SK-N-SH (cell line): ENCODE data around the gene LRRC8C.

Source experiments
- CTCF ChIP-seq: fragments of 200-600 bp; sonication (generic); IDR thresholded peaks from 2 replicates; pipeline ENCODE4 v1.6.1; 2017; ENCODE audit warnings: antibody characterized with exemption, mild to moderate bottlenecking, moderate library complexity
- EP300 ChIP-seq, 2 experiments: IDR thresholded peaks; 2 replicates each; pipeline versions ENCODE4 v1.4.0 to v1.6.1; 2012; ENCODE audit warnings: borderline replicate concordance in 1 of 2, low read depth in 1 of 2, low read length in 1 of 2
- GABPA ChIP-seq: IDR thresholded peaks from 2 replicates; pipeline ENCODE4 v1.4.0; 2012; ENCODE audit warnings: low read depth, mild to moderate bottlenecking
- POLR2AphosphoS5 ChIP-seq: IDR thresholded peaks from 2 replicates; pipeline ENCODE4 v1.6.1; 2012; ENCODE audit warnings: low read depth, low read length
- RCOR1 ChIP-seq: fragments of 150-350 bp; IDR thresholded peaks from 2 replicates; pipeline ENCODE4 v1.6.1; 2017; ENCODE audit warnings: antibody characterized with exemption, low read length
- REST ChIP-seq: IDR thresholded peaks from 2 replicates; pipeline ENCODE4 v1.6.1; 2012; ENCODE audit warnings: mild to moderate bottlenecking, low read depth, low read length, moderate library complexity
- RFX5 ChIP-seq: IDR thresholded peaks from 2 replicates; pipeline ENCODE4 v1.6.1; 2012; ENCODE audit warnings: mild to moderate bottlenecking, improper control_type of control experiment, low read length
- SMC3 ChIP-seq: IDR thresholded peaks from 2 replicates; pipeline ENCODE4 v1.6.1; 2012; ENCODE audit warnings: low read depth, low read length, improper control_type of control experiment
- TAF1 ChIP-seq: IDR thresholded peaks from 2 replicates; pipeline ENCODE4 v1.6.1; 2012; ENCODE audit warnings: low read depth, mild to moderate bottlenecking, low read length, moderate library complexity, borderline replicate concordance
- USF1 ChIP-seq: IDR thresholded peaks from 2 replicates; pipeline ENCODE4 v1.4.0; 2012; ENCODE audit warnings: low read depth, borderline replicate concordance

- TF ChIP-seq CTCF, result no peak
- no peak for TF ChIP-seq USF1
- TF ChIP-seq RFX5, result no peak
- no peak for TF ChIP-seq TAF1
- no peak for TF ChIP-seq SMC3
- no peak for TF ChIP-seq RCOR1
- TF ChIP-seq REST, result no peak
- TF ChIP-seq GABPA, result no peak
- TF ChIP-seq POLR2AphosphoS5, result no peak
- TF ChIP-seq EP300 (IDR thresholded peaks at IDR 0.05; ENCODE audit: borderline replicate concordance in 1 of 2, low read depth in 1 of 2, low read length in 1 of 2), result no peak
Observed at GRCh38 chr1:89759036-89759435, 126.1 kb downstream of the LRRC8C start.
